H1 (cell line): ENCODE measurements around the gene SURF2. TPM values are rescaled to one million over a fixed set of nuclear protein-coding genes. Genes with fewer than 3 reads are reported as not detected.

Experiments
- CTCF ChIA-PET: fragments of 300-600 bp; sonication (Branson Sonifier 250); formaldehyde crosslinking; loops from one replicate; lab custom pipeline; 2021; ENCODE audit not compliant: partially characterized antibody; lab: Charles Lee
- POLR2A ChIA-PET: fragments of 300-600 bp; sonication (Branson Sonifier 250); formaldehyde crosslinking; loops from one replicate; lab custom pipeline; 2021; ENCODE audit warnings: inconsistent platforms; ENCODE audit not compliant: partially characterized antibody; lab: Charles Lee
- DNase-seq, 2 experiments: peaks; one replicate each; pipeline versions ENCODE4 v3.0.0 to v3.0.0-alpha.2; 2010 to 2022; ENCODE audit warnings: low spot score in 2 of 2, low read depth in 1 of 2, mixed read lengths in 1 of 2
- FAIRE-seq: peaks from 2 replicates; lab custom pipeline; 2011; peaks lifted over from hg19 to GRCh38; lab: Jason Lieb, UNC
- H2AFZ ChIP-seq: 2 replicates; pipeline ENCODE4 v1.8.1; 2012; ENCODE audit warnings: low read length, inconsistent platforms
- H2AK5ac ChIP-seq: 2 replicates; pipeline ENCODE4 v1.6.1; 2013; ENCODE audit warnings: low read depth, low read length
- H2BK120ac ChIP-seq: replicated peaks from 2 replicates; pipeline ENCODE3; 2013; ENCODE audit warnings: low read depth, low read length, inconsistent platforms
- H2BK12ac ChIP-seq: 2 replicates; pipeline ENCODE4 v1.6.1; 2013; ENCODE audit warnings: low read depth, low read length
- H2BK15ac ChIP-seq: 2 replicates; pipeline ENCODE4 v1.6.1; 2013; ENCODE audit warnings: low read length
- H2BK20ac ChIP-seq: 2 replicates; pipeline ENCODE4 v1.6.1; 2013; ENCODE audit warnings: low read length
- H2BK5ac ChIP-seq: 2 replicates; pipeline ENCODE4 v1.6.1; 2013; ENCODE audit warnings: low read depth, low read length
- H3K14ac ChIP-seq: 2 replicates; pipeline ENCODE4 v1.6.1; 2013; ENCODE audit warnings: inconsistent platforms; ENCODE audit not compliant: insufficient read length
- H3K18ac ChIP-seq: 2 replicates; pipeline ENCODE4 v1.6.1; 2013; ENCODE audit warnings: low read length; ENCODE audit errors: extremely low read depth
- H3K23ac ChIP-seq: 2 replicates; pipeline ENCODE4 v1.6.1; 2013; ENCODE audit warnings: inconsistent platforms; ENCODE audit not compliant: insufficient read length
- H3K23me2 ChIP-seq: 2 replicates; pipeline ENCODE4 v1.6.1; 2013; ENCODE audit warnings: low read depth, low read length
- H3K27ac ChIP-seq: 2 replicates; pipeline ENCODE4 v1.6.1; 2011; ENCODE audit warnings: low read depth, low read length, inconsistent platforms
- H3K27me3 ChIP-seq, 4 experiments: replicated peaks in 1 of 4; 1 replicate in 1 of 4; 2 replicates in 3 of 4; pipeline versions ENCODE4 v1.6.1 to v1.8.1; 2011 to 2013; ENCODE audit warnings: low read length in 3 of 4, mild to moderate bottlenecking in 3 of 4, inconsistent platforms in 2 of 4, mixed read lengths in 2 of 4, moderate library complexity in 1 of 4; ENCODE audit not compliant: control insufficient read depth in 3 of 4, insufficient read depth in 3 of 4; ENCODE audit errors: extremely low read depth in 1 of 4
- H3K36me3 ChIP-seq, 4 experiments: 2 replicates each; pipeline versions ENCODE4 v1.6.1 to v1.8.1; 2011 to 2013; ENCODE audit warnings: mild to moderate bottlenecking in 4 of 4, low read length in 3 of 4, moderate library complexity in 2 of 4, control low read depth in 1 of 4, inconsistent platforms in 1 of 4; ENCODE audit not compliant: insufficient read depth in 4 of 4, control insufficient read depth in 2 of 4
- H3K4ac ChIP-seq: replicated peaks from 2 replicates; pipeline ENCODE3; 2013; ENCODE audit warnings: low read length, low read depth, mixed read lengths, inconsistent platforms; ENCODE audit not compliant: insufficient read length
- H3K4me1 ChIP-seq, 4 experiments: replicated peaks in 1 of 4; 1 replicate in 1 of 4; 2 replicates in 3 of 4; pipeline versions ENCODE4 v1.6.1 to v1.8.1; 2011 to 2013; ENCODE audit warnings: low read length in 3 of 4, inconsistent platforms in 2 of 4, mixed read lengths in 1 of 4; ENCODE audit not compliant: insufficient read depth in 4 of 4, control insufficient read depth in 3 of 4
- H3K4me2 ChIP-seq, 2 experiments: 2 replicates each; pipeline versions ENCODE4 v1.6.1 to v1.8.1; 2011 to 2013; ENCODE audit warnings: low read depth in 2 of 2, low read length in 2 of 2, control low read depth in 1 of 2, inconsistent platforms in 1 of 2, mild to moderate bottlenecking in 1 of 2; ENCODE audit not compliant: insufficient read depth in 1 of 2
- H3K4me3 ChIP-seq, 4 experiments: fragments of 200-600, 300-600 bp in 1 of 4; sonication (generic), shearing (Covaris generic), sonication (Bioruptor Twin) in 1 of 4; 2 replicates each; pipeline versions ENCODE4 v1.5.1 to v1.8.1; 2011 to 2016; ENCODE audit warnings: low read length in 4 of 4, low read depth in 3 of 4, control low read depth in 2 of 4, inconsistent platforms in 2 of 4, mild to moderate bottlenecking in 2 of 4, mixed read lengths in 1 of 4, moderate library complexity in 1 of 4; ENCODE audit not compliant: insufficient read depth in 2 of 4; ENCODE audit errors: extremely low read depth in 1 of 4
- H3K56ac ChIP-seq: replicated peaks from 2 replicates; pipeline ENCODE3; 2013; ENCODE audit warnings: low read depth, mild to moderate bottlenecking, mixed read lengths, low read length, inconsistent platforms; ENCODE audit not compliant: insufficient read length
- H3K79me1 ChIP-seq: 2 replicates; pipeline ENCODE4 v1.6.1; 2013; ENCODE audit warnings: low read depth, low read length, control low read depth
- H3K79me2 ChIP-seq, 2 experiments: 2 replicates each; pipeline versions ENCODE4 v1.6.1 to v1.8.1; 2012 to 2013; ENCODE audit warnings: low read length in 2 of 2, mild to moderate bottlenecking in 2 of 2, inconsistent platforms in 1 of 2; ENCODE audit not compliant: insufficient read depth in 2 of 2, control insufficient read depth in 1 of 2
- H3K9ac ChIP-seq, 4 experiments: replicated peaks in 1 of 4; 1 replicate in 1 of 4; 2 replicates in 3 of 4; pipeline versions ENCODE4 v1.6.1 to v1.8.1; 2011 to 2013; ENCODE audit warnings: low read depth in 3 of 4, low read length in 3 of 4, control low read depth in 2 of 4, mild to moderate bottlenecking in 2 of 4, moderate library complexity in 2 of 4, inconsistent platforms in 1 of 4; ENCODE audit errors: extremely low read depth in 1 of 4
- H3K9me3 ChIP-seq, 2 experiments: 2 replicates each; pipeline versions ENCODE4 v1.6.1 to v1.8.1; 2012 to 2013; ENCODE audit warnings: mild to moderate bottlenecking in 2 of 2, moderate library complexity in 2 of 2, control low read depth in 1 of 2, inconsistent platforms in 1 of 2, low read depth in 1 of 2, low read length in 1 of 2, mixed read lengths in 1 of 2; ENCODE audit not compliant: insufficient read depth in 2 of 2
- H4K20me1 ChIP-seq, 2 experiments: replicated peaks in 1 of 2; 2 replicates each; pipeline versions ENCODE3 to v1.8.1; 2011 to 2013; ENCODE audit warnings: inconsistent platforms in 2 of 2, low read length in 2 of 2, mild to moderate bottlenecking in 1 of 2; ENCODE audit not compliant: insufficient read depth in 2 of 2, control insufficient read depth in 1 of 2
- H4K5ac ChIP-seq: 2 replicates; pipeline ENCODE4 v1.6.1; 2013; ENCODE audit warnings: low read length, low read depth, mixed read lengths, inconsistent platforms; ENCODE audit not compliant: insufficient read length
- H4K8ac ChIP-seq: 2 replicates; pipeline ENCODE4 v1.8.0; 2013; ENCODE audit warnings: mild to moderate bottlenecking, moderate library complexity, low read length, inconsistent platforms; ENCODE audit not compliant: insufficient read depth; ENCODE audit errors: extremely low read depth
- H4K91ac ChIP-seq: replicated peaks from 2 replicates; pipeline ENCODE3; 2013; ENCODE audit warnings: low read length, mixed read lengths, inconsistent platforms; ENCODE audit not compliant: insufficient read length
- CEBPB ChIP-seq: IDR thresholded peaks from 2 replicates; pipeline ENCODE4 v1.6.1; 2012; ENCODE audit warnings: low read depth, low read length
- CHD2 ChIP-seq: IDR thresholded peaks from 2 replicates; pipeline ENCODE4 v1.6.1; 2012; ENCODE audit warnings: low read length, improper control_type of control experiment
- CTBP2 ChIP-seq: IDR thresholded peaks from 2 replicates; pipeline ENCODE4 v1.7.0; 2011; ENCODE audit warnings: borderline replicate concordance, mild to moderate bottlenecking, moderate library complexity, mixed read lengths, low read length; ENCODE audit not compliant: insufficient read depth, insufficient read length
- HDAC2 ChIP-seq, 2 experiments: fragments of 300-600 bp in 1 of 2; sonication (generic) in 1 of 2; IDR thresholded peaks; 2 replicates each; pipeline ENCODE4 v1.6.1; 2011 to 2012; ENCODE audit warnings: low read depth in 2 of 2, low read length in 2 of 2, mild to moderate bottlenecking in 2 of 2, moderate library complexity in 2 of 2, borderline replicate concordance in 1 of 2, inconsistent platforms in 1 of 2
- MAFK ChIP-seq: IDR thresholded peaks from 2 replicates; pipeline ENCODE4 v1.6.1; 2012; ENCODE audit warnings: low read depth, mild to moderate bottlenecking, improper control_type of control experiment, low read length
- PHF8 ChIP-seq: fragments of 200-600 bp; sonication (generic); conservative IDR thresholded peaks from 2 replicates; pipeline ENCODE4 v1.7.1; 2012; ENCODE audit warnings: low read depth, mild to moderate bottlenecking, inconsistent platforms, low read length, moderate library complexity
- POLR2A ChIP-seq, 2 experiments: IDR thresholded peaks; 1 replicate in 1 of 2; 2 replicates in 1 of 2; pipeline ENCODE4 v1.6.1; 2011; ENCODE audit warnings: low read depth in 2 of 2, low read length in 2 of 2, mild to moderate bottlenecking in 2 of 2; ENCODE audit errors: control extremely low read depth in 1 of 2
- RAD21 ChIP-seq, 2 experiments: IDR thresholded peaks in 1 of 2; conservative IDR thresholded peaks in 1 of 2; 2 replicates each; pipeline ENCODE4 v1.6.1; 2011; ENCODE audit warnings: low read depth in 2 of 2, low read length in 2 of 2, improper control_type of control experiment in 1 of 2, inconsistent platforms in 1 of 2, mild to moderate bottlenecking in 1 of 2, moderate library complexity in 1 of 2
- RBBP5 ChIP-seq: IDR thresholded peaks from 2 replicates; pipeline ENCODE4 v1.7.1; 2012; ENCODE audit warnings: low read depth, mild to moderate bottlenecking, inconsistent platforms, low read length, moderate library complexity, borderline replicate concordance
- TCF12 ChIP-seq: IDR thresholded peaks from 2 replicates; pipeline ENCODE4 v1.6.1; 2011; ENCODE audit warnings: low read depth, mild to moderate bottlenecking, low read length
- TEAD4 ChIP-seq: IDR thresholded peaks from 2 replicates; pipeline ENCODE4 v1.6.1; 2012; ENCODE audit warnings: low read depth, low read length, inconsistent platforms, mixed read lengths
- WGBS, 2 experiments: shearing (Covaris generic) in 1 of 2; methylation state at CpG; one replicate each; pipeline versions ENCODE4 v1.1.6 to v1.1.7; 2013 to 2015; ENCODE audit warnings: low lambda C conversion rate in 2 of 2, mixed read lengths in 2 of 2, inconsistent platforms in 1 of 2, low coverage in 1 of 2, missing lambda C conversion rate in 1 of 2; ENCODE audit not compliant: insufficient replicate concordance in 2 of 2, insufficient coverage in 1 of 2, insufficient read length in 1 of 2; ENCODE audit errors: extremely low coverage in 1 of 2, missing lambda C conversion rate in 1 of 2; 5-methylcytosine and 5-hydroxymethylcytosine counted together
- polyA plus RNA-seq, 7 experiments: library from polyadenylated mRNA; depleted of rRNA in 3 of 7; stranded (reverse) in 5 of 7; unstranded in 2 of 7; fragments of >200 nt in 5 of 7; fragments of 200-250 nt in 2 of 7; gene quantifications; 1 replicate in 5 of 7; 2 replicates in 1 of 7; 4 replicates in 1 of 7; pipeline versions ENCODE4 v1.2.1 to v1.2.3, GENCODE V29; 2011 to 2013; ENCODE audit warnings: missing spikeins in 2 of 7, mixed read lengths in 2 of 7
- total RNA-seq: library from RNA; stranded (reverse); fragmentation: NEBNext Ultra II Directional; extraction: Animal tissue kit (Norgen Biotek cat#: 25700); gene quantifications from 2 replicates; pipeline ENCODE4 v1.2.1, GENCODE V29; 2021
- TF ChIP-seq, protein P1 (sequence below): IDR thresholded peaks from 2 replicates; pipeline ENCODE4 v1.6.1; 2011; ENCODE audit warnings: low read length, improper control_type of control experiment

SURF2 gene
- total and polyA plus RNA-seq, 2 of the 8 experiments (the other 6 are each of a cell fraction or from before 2014, with no cell fraction given): 36.6 to 37.7 TPM

DNA sequence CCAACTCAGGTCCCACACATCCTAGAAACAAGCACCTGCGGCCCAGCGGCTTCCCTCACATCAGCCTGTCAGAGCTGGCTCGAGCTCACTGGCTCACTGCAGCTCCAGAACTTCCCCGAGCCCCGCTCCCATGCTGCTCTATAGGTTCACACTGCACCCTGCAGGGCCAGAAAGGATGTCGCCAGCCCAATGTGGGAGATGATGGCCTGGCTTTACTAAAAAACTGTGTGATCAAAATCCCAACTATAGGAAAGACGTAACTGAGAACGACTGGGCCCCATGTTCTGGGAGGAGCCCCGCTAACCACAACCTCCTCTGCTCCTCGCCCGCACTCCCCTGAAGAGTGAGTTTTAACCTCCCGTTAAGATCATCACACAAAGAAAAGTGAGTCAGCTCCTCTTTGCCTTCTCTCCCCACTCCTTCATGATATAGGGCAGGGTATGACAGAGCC is 14.9 kb downstream of the SURF2 start:
- Histone ChIP-seq H3K4ac (no peak overlapping the region), H3K36me3 (peaks cover under 1 to 17% (median 14%) of the 10 kb centered on the region in 4 experiments; a peak in 5 of 8 replicates), H3K4me1 (peaks cover 0 to under 1% (median 0%) of the 10 kb centered on the region in 4 experiments; a peak in 1 of 7 replicates), H2BK15ac (no peak overlapping the region), H4K8ac (no peak overlapping the region), H2BK20ac (no peak overlapping the region), H3K23ac (no peak overlapping the region), H2BK120ac (no peak overlapping the region), H3K27ac (no peak overlapping the region), H3K23me2 (peaks cover 5% of the 10 kb centered on the region; the same call in 1 of the 2 replicates), H4K91ac (no peak overlapping the region), H3K56ac (no peak overlapping the region), H2BK5ac (no peak overlapping the region), H3K9ac (no peak overlapping the region), H3K27me3 (no peaks in the 10 kb centered on the region), H4K20me1 (peaks cover 38 to 67% of the 10 kb centered on the region in 2 experiments), H3K4me2 (no peak overlapping the region), H3K79me1 (peaks cover 35% of the 10 kb centered on the region), H3K18ac (no peak overlapping the region), H3K79me2 (peaks cover 23 to 90% of the 10 kb centered on the region in 2 experiments), H2AFZ (no peak overlapping the region), H4K5ac (no peak overlapping the region), H2AK5ac (no peak overlapping the region), H3K9me3 (no peaks in the 10 kb centered on the region), H3K14ac (no peak overlapping the region), H3K4me3 (no peak overlapping the region), H2BK12ac (no peak overlapping the region)
- ChIA-PET POLR2A (interaction anchor here (1.1 to 19.9 kb wide), 5 partner anchors 8 to 47 kb away, joined by 3 to 461 read pairs (median 5); partner anchors contain the start of genes MED22, REXO4, RPL7A and SURF1), CTCF (interaction anchor here (0.9 to 10.1 kb wide), 9 partner anchors 14 to 115 kb away, joined by 3 to 90 read pairs (median 3); partner anchors contain the start of genes SURF1 and SURF2)
- WGBS, 2 experiments: 88% methylated on average over 12 of the region's 12 CpGs; no CpG with 5 or more reads in 1 of the 2 experiments
- FAIRE-seq (no peak), DNase-seq (no peak)
- TF ChIP-seq CEBPB (no peak), POLR2A (IDR thresholded peaks at IDR 0.05; ENCODE audit: control extremely low read depth in 1 of 2, low read depth in 2 of 2, low read length in 2 of 2) (no peak; a peak in 1 of 3 replicates), CHD2 (no peak), TEAD4 (no peak), RBBP5 (no peak), TCF12 (no peak), CTBP2 (no peak), HDAC2 (IDR thresholded peaks at IDR 0.05; ENCODE audit: borderline replicate concordance in 1 of 2, low read depth in 2 of 2, low read length in 2 of 2) (no peak), RAD21 (IDR thresholded peaks at IDR 0.05 in 1 of 2, conservative IDR thresholded peaks at IDR 0.05 in 1 of 2; ENCODE audit: low read depth in 2 of 2, low read length in 2 of 2) (no peak), PHF8 (no peak), MAFK (no peak)
- TF ChIP-seq, protein P1, sequence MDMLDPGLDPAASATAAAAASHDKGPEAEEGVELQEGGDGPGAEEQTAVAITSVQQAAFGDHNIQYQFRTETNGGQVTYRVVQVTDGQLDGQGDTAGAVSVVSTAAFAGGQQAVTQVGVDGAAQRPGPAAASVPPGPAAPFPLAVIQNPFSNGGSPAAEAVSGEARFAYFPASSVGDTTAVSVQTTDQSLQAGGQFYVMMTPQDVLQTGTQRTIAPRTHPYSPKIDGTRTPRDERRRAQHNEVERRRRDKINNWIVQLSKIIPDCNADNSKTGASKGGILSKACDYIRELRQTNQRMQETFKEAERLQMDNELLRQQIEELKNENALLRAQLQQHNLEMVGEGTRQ: no peak
